ENCODE results near the gene FAM241A.
"Not testable (repeated sequence)": the region's sequence is repeated elsewhere in the genome, so short reads cannot be mapped to it uniquely, and the experiment has no call there.

FAM241A gene

GRCh38 chr4:112175840-112176239 lies 30.6 kb downstream of the FAM241A start:
- DNase-seq, result no peak

- no peak for DNase-seq
These were observed 31.3 kb downstream of the FAM241A start for GRCh38 chr4:112176596-112176995.

GRCh38 chr4:112178741-112179140 lies 33.5 kb downstream of the FAM241A start:
- not testable (repeated sequence) for DNase-seq

- no peak for DNase-seq
These were observed 36.2 kb downstream of the FAM241A start for GRCh38 chr4:112181358-112182000.

- DNase-seq, result no peak
These were observed 37.4 kb downstream of the FAM241A start for GRCh38 chr4:112182604-112183003.

- DNase-seq, result no peak
These were observed 38.0 kb downstream of the FAM241A start for GRCh38 chr4:112183252-112183651.

- no peak for DNase-seq
These were observed 39.2 kb downstream of the FAM241A start for GRCh38 chr4:112184438-112184837.

GRCh38 chr4:112185334-112185733 lies 40.1 kb downstream of the FAM241A start:
- DNase-seq, result no peak

GRCh38 chr4:112185740-112186670 lies 40.8 kb downstream of the FAM241A start:
- no peak for DNase-seq

GRCh38 chr4:112189754-112190153 lies 44.5 kb downstream of the FAM241A start:
- no peak for DNase-seq

GRCh38 chr4:112190684-112191083 lies 45.4 kb downstream of the FAM241A start:
- DNase-seq, result no peak

- DNase-seq, result no peak
These were observed 51.2 kb downstream of the FAM241A start for GRCh38 chr4:112196461-112196860.

- DNase-seq, result no peak
These were observed 53.8 kb downstream of the FAM241A start for GRCh38 chr4:112199041-112199440.

- no peak for DNase-seq
These were observed 56.8 kb downstream of the FAM241A start for GRCh38 chr4:112201915-112202505.

GRCh38 chr4:112203593-112203992 lies 58.3 kb downstream of the FAM241A start:
- no peak for DNase-seq

- DNase-seq, result no peak
These were observed 61.2 kb downstream of the FAM241A start for GRCh38 chr4:112206431-112206830.

GRCh38 chr4:112208137-112209095 lies 63.2 kb downstream of the FAM241A start:
- DNase-seq, result not testable (repeated sequence)

GRCh38 chr4:112210777-112211176 lies 65.5 kb downstream of the FAM241A start:
- no peak for DNase-seq

GRCh38 chr4:112213091-112213490 lies 67.8 kb downstream of the FAM241A start:
- no peak for DNase-seq

GRCh38 chr4:112213856-112214255 lies 68.6 kb downstream of the FAM241A start:
- DNase-seq, result no peak

GRCh38 chr4:112214390-112215264 lies 69.4 kb downstream of the FAM241A start:
- no peak for DNase-seq

All from activated CD8-positive, alpha-beta memory T cell treated with anti-CD3 and anti-CD28 coated beads, Interleukin-2, amount 50 U/mL, for 4 hours (primary cell).